Endothelial cell (in vitro differentiated cells): ENCODE results near the gene DAPK3. TPM values are rescaled to one million over a fixed set of nuclear protein-coding genes. Genes with fewer than 3 reads are reported as not detected.

ENCODE experiments used
- DNase-seq: peaks from one replicate; pipeline ENCODE4 v3.0.0; 2021; ENCODE audit warnings: low spot score
- H3K27ac Mint-ChIP-seq: one replicate; pipeline ENCODE4 v1.8.0; 2021; ENCODE audit warnings: mixed read lengths, inconsistent platforms; ENCODE audit not compliant: unreplicated experiment
- H3K27me3 Mint-ChIP-seq: one replicate; pipeline ENCODE4 v1.8.0; 2021; ENCODE audit warnings: mild to moderate bottlenecking, moderate library complexity, mixed read lengths, inconsistent platforms; ENCODE audit not compliant: unreplicated experiment
- H3K36me3 Mint-ChIP-seq: one replicate; pipeline ENCODE4 v1.8.0; 2021; ENCODE audit warnings: mild to moderate bottlenecking, low read depth, mixed read lengths, inconsistent platforms; ENCODE audit not compliant: unreplicated experiment
- H3K4me1 Mint-ChIP-seq: one replicate; pipeline ENCODE4 v1.8.0; 2021; ENCODE audit warnings: mild to moderate bottlenecking, mixed read lengths, inconsistent platforms; ENCODE audit not compliant: unreplicated experiment
- H3K4me3 Mint-ChIP-seq: one replicate; pipeline ENCODE4 v1.8.0; 2021; ENCODE audit warnings: mild to moderate bottlenecking, mixed read lengths, inconsistent platforms; ENCODE audit not compliant: unreplicated experiment
- H3K9me3 Mint-ChIP-seq: one replicate; pipeline ENCODE4 v1.8.0; 2021; ENCODE audit warnings: mixed read lengths, inconsistent platforms; ENCODE audit not compliant: unreplicated experiment
- total RNA-seq: library from RNA; stranded (reverse); fragmentation: NEBNext Ultra II Directional; extraction: Animal tissue kit (Norgen Biotek cat#: 25700); gene quantifications from one replicate; pipeline ENCODE4 v1.2.1, GENCODE V29; 2021; ENCODE audit not compliant: unreplicated experiment
- TF ChIP-seq, protein P1 (sequence below): fragments of 200-600 bp; sonication (generic); IDR thresholded peaks from one replicate; pipeline ENCODE4 v1.5.0; 2021; ENCODE audit warnings: antibody characterized with exemption; ENCODE audit not compliant: unreplicated experiment

DAPK3 gene
- total RNA-seq, 1 donor from 2014 or later: 316 TPM

DNA sequence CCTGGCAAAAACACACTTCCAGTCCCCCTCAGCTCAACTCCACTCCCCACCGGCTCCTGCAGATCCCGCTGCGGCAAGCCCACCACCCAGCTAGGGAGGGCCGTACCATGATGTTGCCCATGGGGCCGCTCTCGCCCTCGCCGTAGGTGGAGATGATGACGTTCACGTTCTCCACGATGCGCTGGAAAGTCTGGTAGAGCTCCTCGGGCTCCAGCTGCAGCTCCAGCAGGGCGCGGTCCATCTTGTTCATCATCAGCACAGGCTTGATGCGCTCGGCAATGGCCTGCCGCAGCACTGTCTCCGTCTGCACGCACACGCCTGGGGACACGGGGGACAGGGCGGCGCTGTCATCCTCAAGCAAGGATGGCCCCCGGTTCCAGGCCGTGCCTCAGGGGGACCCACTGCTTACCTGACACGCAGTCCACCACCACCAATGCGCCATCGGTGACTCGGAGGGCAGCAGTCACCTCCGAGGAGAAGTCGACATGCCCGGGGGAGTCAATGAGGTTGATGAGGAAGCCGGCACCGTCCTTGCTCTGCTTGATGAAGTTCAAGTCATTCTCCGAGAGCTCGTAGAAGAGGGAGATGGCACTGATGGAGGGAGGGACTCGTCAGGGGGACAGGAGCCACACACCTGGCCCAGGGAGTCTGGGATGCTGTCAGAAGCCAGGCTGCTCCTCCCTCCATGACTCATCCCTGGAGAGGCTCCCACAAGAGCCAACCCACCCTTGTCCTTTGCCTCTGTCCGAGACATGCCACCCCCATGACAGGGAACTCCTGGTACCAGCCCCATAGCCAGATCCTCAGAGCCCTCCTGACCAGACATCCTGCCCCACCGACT is 12.0 kb upstream of the DAPK3 start:
- no peak for DNase-seq
- Mint-ChIP-seq H3K4me3 (peak overlapping the region; percentile 99), H3K4me1 (peaks cover 27% of the 10 kb centered on the region), H3K27me3 (peaks cover 26% of the 10 kb centered on the region), H3K36me3 (peaks cover 34% of the 10 kb centered on the region), H3K9me3 (no peaks in the 10 kb centered on the region), H3K27ac (peak overlapping the region; percentile 66)
- TF ChIP-seq, protein P1, sequence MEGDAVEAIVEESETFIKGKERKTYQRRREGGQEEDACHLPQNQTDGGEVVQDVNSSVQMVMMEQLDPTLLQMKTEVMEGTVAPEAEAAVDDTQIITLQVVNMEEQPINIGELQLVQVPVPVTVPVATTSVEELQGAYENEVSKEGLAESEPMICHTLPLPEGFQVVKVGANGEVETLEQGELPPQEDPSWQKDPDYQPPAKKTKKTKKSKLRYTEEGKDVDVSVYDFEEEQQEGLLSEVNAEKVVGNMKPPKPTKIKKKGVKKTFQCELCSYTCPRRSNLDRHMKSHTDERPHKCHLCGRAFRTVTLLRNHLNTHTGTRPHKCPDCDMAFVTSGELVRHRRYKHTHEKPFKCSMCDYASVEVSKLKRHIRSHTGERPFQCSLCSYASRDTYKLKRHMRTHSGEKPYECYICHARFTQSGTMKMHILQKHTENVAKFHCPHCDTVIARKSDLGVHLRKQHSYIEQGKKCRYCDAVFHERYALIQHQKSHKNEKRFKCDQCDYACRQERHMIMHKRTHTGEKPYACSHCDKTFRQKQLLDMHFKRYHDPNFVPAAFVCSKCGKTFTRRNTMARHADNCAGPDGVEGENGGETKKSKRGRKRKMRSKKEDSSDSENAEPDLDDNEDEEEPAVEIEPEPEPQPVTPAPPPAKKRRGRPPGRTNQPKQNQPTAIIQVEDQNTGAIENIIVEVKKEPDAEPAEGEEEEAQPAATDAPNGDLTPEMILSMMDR: no peak

DNA sequence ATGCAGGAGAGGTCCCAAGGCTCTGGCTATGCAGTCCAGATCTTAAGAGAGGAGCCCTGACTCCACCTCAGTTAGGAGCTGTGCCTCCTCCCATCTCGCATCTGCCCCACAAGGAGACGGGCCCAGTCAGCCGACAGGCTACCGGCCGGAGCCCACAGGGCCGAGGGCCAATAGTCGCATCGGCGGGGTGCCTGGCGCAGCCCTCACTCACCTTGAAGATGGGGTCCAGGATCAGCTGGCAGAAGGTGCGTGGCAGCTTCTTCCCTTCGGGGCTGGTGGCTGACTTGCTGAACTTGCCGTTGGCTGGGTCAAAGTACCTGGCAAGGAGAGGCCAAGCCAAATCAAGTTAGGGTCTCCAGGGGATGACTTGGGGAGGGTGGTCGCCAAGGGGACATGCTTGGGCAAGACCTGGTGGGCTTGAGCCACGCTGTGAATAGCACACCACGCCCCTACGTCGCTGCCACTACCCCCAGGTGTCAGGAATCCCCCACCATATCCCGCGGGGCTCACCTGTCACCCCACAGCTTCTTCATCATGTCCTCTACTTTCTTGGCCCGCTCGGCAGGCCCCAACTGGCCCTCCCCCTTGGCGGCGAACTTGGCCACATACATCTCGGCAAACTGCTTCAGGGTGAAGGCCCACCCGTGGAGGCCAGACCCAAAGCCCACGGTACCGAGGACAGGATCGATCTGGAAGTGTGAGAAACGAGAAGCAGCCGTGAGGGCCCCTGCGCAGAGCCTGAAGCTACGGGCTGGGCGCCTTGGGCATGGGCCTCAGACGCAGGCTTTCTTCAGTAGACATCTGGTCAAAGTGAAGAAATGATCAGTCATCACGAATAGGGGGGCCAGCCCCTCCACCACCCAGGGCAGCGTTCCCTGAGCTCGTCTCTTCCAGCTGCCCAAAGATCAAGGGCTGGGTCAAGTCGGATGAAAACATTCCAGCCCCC is 11.1 kb upstream of the DAPK3 start:
- Mint-ChIP-seq H3K27me3 (peaks cover 26% of the 10 kb centered on the region), H3K4me3 (peak overlapping the region; percentile 99), H3K9me3 (no peaks in the 10 kb centered on the region), H3K4me1 (peaks cover 25% of the 10 kb centered on the region), H3K36me3 (peaks cover 40% of the 10 kb centered on the region), H3K27ac (no peak overlapping the region)
- DNase-seq: no peak
- TF ChIP-seq, protein P1: no peak

GRCh38 chr19:3981373-3981735 is 10.5 kb upstream of the DAPK3 start:
- TF ChIP-seq, protein P1: no peak
- no peak for DNase-seq
- peaks cover 20% of the 10 kb centered on the region for H3K4me1 Mint-ChIP-seq
- peak overlapping the region; percentile 55 for H3K27ac Mint-ChIP-seq
- peaks cover 26% of the 10 kb centered on the region for H3K27me3 Mint-ChIP-seq
- no peaks in the 10 kb centered on the region for H3K9me3 Mint-ChIP-seq
- peak overlapping the region; percentile 33 for H3K4me3 Mint-ChIP-seq
- peaks cover 42% of the 10 kb centered on the region for H3K36me3 Mint-ChIP-seq

- Mint-ChIP-seq H3K4me3 (no peak overlapping the region), H3K36me3 (peaks cover 42% of the 10 kb centered on the region), H3K4me1 (peaks cover 18% of the 10 kb centered on the region), H3K9me3 (no peaks in the 10 kb centered on the region), H3K27me3 (peaks cover 26% of the 10 kb centered on the region), H3K27ac (no peak overlapping the region)
- no peak for DNase-seq
- TF ChIP-seq, protein P1: no peak
Measured at GRCh38 chr19:3980353-3981251, 9.7 kb upstream of the DAPK3 start.
